Endothelial cell of umbilical vein (primary cell): ENCODE measurements around the gene ITPRIP. TPM values are rescaled to one million over a fixed set of nuclear protein-coding genes. Genes with fewer than 3 reads are reported as not detected.

Experiments used
- BruUV-seq: library from RNA; stranded (reverse); fragments of 400-500 nt; replicated peaks from 2 replicates; lab custom pipeline; 2021; lab: Mats Ljungman, UMichigan
- CTCF ChIA-PET: fragments of 300-600, 350-600 bp; sonication (Branson Sonifier 250); formaldehyde crosslinking; loops from one replicate; lab custom pipeline; 2021; ENCODE audit warnings: antibody characterized with exemption, inconsistent platforms; lab: Charles Lee
- POLR2A ChIA-PET: fragments of 300-600, 350-600 bp; sonication (Branson Sonifier 250); formaldehyde crosslinking; loops from one replicate; lab custom pipeline; 2021; ENCODE audit warnings: antibody characterized with exemption, inconsistent platforms; lab: Charles Lee
- DNase-seq: peaks from one replicate; pipeline ENCODE4 v3.0.0-alpha.2; 2011; ENCODE audit warnings: low read depth, low spot score
- FAIRE-seq: peaks from 2 replicates; lab custom pipeline; 2011; peaks lifted over from hg19 to GRCh38; lab: Jason Lieb, UNC
- H2AFZ ChIP-seq: 2 replicates; pipeline ENCODE4 v1.6.0; 2012; ENCODE audit warnings: low read depth, low read length, control low read depth, inconsistent platforms
- H3K27ac ChIP-seq: 2 replicates; pipeline ENCODE4 v1.5.1; 2011; ENCODE audit warnings: low read depth, mild to moderate bottlenecking, control low read depth, low read length, moderate library complexity; ENCODE audit not compliant: insufficient read depth
- H3K27me3 ChIP-seq, 2 experiments: 2 replicates each; pipeline versions ENCODE4 v1.6.0 to v1.6.1; 2011; ENCODE audit warnings: low read length in 2 of 2, mixed read lengths in 1 of 2; ENCODE audit not compliant: control insufficient read depth in 2 of 2, insufficient read depth in 2 of 2
- H3K36me3 ChIP-seq, 2 experiments: 2 replicates in 1 of 2; 3 replicates in 1 of 2; pipeline ENCODE4 v1.5.1; 2011; ENCODE audit warnings: low read length in 2 of 2, mild to moderate bottlenecking in 1 of 2, moderate library complexity in 1 of 2; ENCODE audit not compliant: control insufficient read depth in 2 of 2, insufficient read depth in 2 of 2; ENCODE audit errors: extremely low read depth in 1 of 2
- H3K4me1 ChIP-seq: 3 replicates; pipeline ENCODE4 v1.5.1; 2011; ENCODE audit warnings: mild to moderate bottlenecking, low read length; ENCODE audit not compliant: control insufficient read depth, insufficient read depth; ENCODE audit errors: extremely low read depth
- H3K4me2 ChIP-seq: 2 replicates; pipeline ENCODE4 v1.6.1; 2011; ENCODE audit warnings: low read length, control low read depth, mixed read lengths; ENCODE audit not compliant: insufficient read depth
- H3K4me3 ChIP-seq, 3 experiments: fragments of 200-600 bp in 1 of 3; sonication (generic), shearing (Covaris generic) in 1 of 3; replicated peaks in 1 of 3; 2 replicates each; pipeline ENCODE4 v1.5.1; 2011 to 2016; ENCODE audit warnings: control low read depth in 3 of 3, low read length in 3 of 3, mild to moderate bottlenecking in 2 of 3, inconsistent platforms in 1 of 3, low read depth in 1 of 3, moderate library complexity in 1 of 3; ENCODE audit not compliant: insufficient read depth in 1 of 3
- H3K79me2 ChIP-seq: 2 replicates; pipeline ENCODE4 v1.6.0; 2012; ENCODE audit warnings: low read length, inconsistent platforms; ENCODE audit not compliant: control insufficient read depth, insufficient read depth
- H3K9ac ChIP-seq: replicated peaks from 2 replicates; pipeline ENCODE3; 2011; ENCODE audit warnings: low read length, control low read depth; ENCODE audit not compliant: insufficient read depth; ENCODE audit errors: extremely low read depth
- H3K9me1 ChIP-seq: replicated peaks from 3 replicates; pipeline ENCODE4 v1.6.0; 2011; ENCODE audit warnings: mild to moderate bottlenecking, low read length; ENCODE audit not compliant: control insufficient read depth, insufficient read depth; ENCODE audit errors: extremely low read depth
- H3K9me3 ChIP-seq: replicated peaks from 2 replicates; pipeline ENCODE4 v1.5.1; 2012; ENCODE audit warnings: low read length, inconsistent platforms; ENCODE audit not compliant: control insufficient read depth, insufficient read depth
- H4K20me1 ChIP-seq: replicated peaks from 2 replicates; pipeline ENCODE3; 2011; ENCODE audit warnings: mild to moderate bottlenecking, low read length; ENCODE audit not compliant: control insufficient read depth, insufficient read depth; ENCODE audit errors: extremely low read depth
- EZH2 ChIP-seq: IDR thresholded peaks from 2 replicates; pipeline ENCODE4 v1.6.1; 2012; ENCODE audit warnings: borderline replicate concordance, low read depth, mild to moderate bottlenecking, moderate library complexity, low read length, inconsistent platforms; ENCODE audit not compliant: severe bottlenecking
- FOS ChIP-seq: IDR thresholded peaks from 2 replicates; pipeline ENCODE4 v1.6.1; 2011; ENCODE audit warnings: mild to moderate bottlenecking, low read length, moderate library complexity, borderline replicate concordance; ENCODE audit not compliant: insufficient read depth
- GATA2 ChIP-seq: IDR thresholded peaks from 2 replicates; pipeline ENCODE4 v1.7.0; 2011; ENCODE audit warnings: low read depth, mild to moderate bottlenecking, moderate library complexity, mixed read lengths, low read length; ENCODE audit not compliant: insufficient read length, insufficient read depth
- JUN ChIP-seq: IDR thresholded peaks from 2 replicates; pipeline ENCODE4 v1.6.1; 2011; ENCODE audit warnings: borderline replicate concordance, low read depth; ENCODE audit not compliant: insufficient read length, insufficient read depth
- MYC ChIP-seq: IDR thresholded peaks from one replicate; pipeline ENCODE4 v1.6.1; 2011; ENCODE audit warnings: mild to moderate bottlenecking, low read depth, low read length
- POLR2A ChIP-seq: IDR thresholded peaks from 2 replicates; pipeline ENCODE4 v1.6.1; 2012; ENCODE audit warnings: low read depth, mild to moderate bottlenecking, control low read depth, low read length
- POLR2AphosphoS5 ChIP-seq: IDR thresholded peaks from 2 replicates; pipeline ENCODE4 v1.6.1; 2012; ENCODE audit warnings: low read depth, mild to moderate bottlenecking, control low read depth, low read length, moderate library complexity; ENCODE audit not compliant: insufficient read depth
- dilution Hi-C: fragments of 300-500 bp; cut with MboI; formaldehyde crosslinking; loops from one replicate; pipeline ENCODE4 v1.15.0; 2019; ENCODE audit warnings: low sequenced_read_pairs; ENCODE audit not compliant: extremely low pct_ligation_motif_present
- intact Hi-C: fragments of 100-400 bp; cut with micrococcal nuclease; formaldehyde crosslinking; loops from one replicate; pipeline ENCODE4 v1.10.0; 2022
- polyA plus RNA-seq, 4 experiments: library from polyadenylated mRNA; depleted of rRNA in 3 of 4; stranded (reverse) in 3 of 4; unstranded in 1 of 4; fragments of >200 nt; gene quantifications; 2 replicates each; pipeline versions ENCODE4 v1.2.1 to v1.2.3, GENCODE V29; 2011 to 2012; ENCODE audit warnings: missing spikeins in 1 of 4
- total RNA-seq: library from RNA; stranded (reverse); gene quantifications from 2 replicates; pipeline ENCODE4 v1.2.3, GENCODE V29; 2021
- TF ChIP-seq, protein P1 (sequence below): IDR thresholded peaks from 2 replicates; pipeline ENCODE4 v1.6.1; 2011; ENCODE audit not compliant: insufficient read depth, insufficient read length
- TF ChIP-seq, protein P2 (sequence below), 2 donors: IDR thresholded peaks; 1 replicate in 1 of 2; 2 replicates in 1 of 2; pipeline ENCODE4 v1.5.1; 2011; ENCODE audit warnings: low read length in 2 of 2, mild to moderate bottlenecking in 2 of 2, moderate library complexity in 2 of 2, control low read depth in 1 of 2, inconsistent platforms in 1 of 2, low read depth in 1 of 2; ENCODE audit not compliant: insufficient read depth in 1 of 2; ENCODE audit errors: extremely low read depth in 1 of 2

Gene ITPRIP
- total and polyA plus RNA-seq, 2 donors (not counting 3 experiments of a cell fraction or from before 2014, with no cell fraction given): 31.4 to 33.2 TPM

DNA sequence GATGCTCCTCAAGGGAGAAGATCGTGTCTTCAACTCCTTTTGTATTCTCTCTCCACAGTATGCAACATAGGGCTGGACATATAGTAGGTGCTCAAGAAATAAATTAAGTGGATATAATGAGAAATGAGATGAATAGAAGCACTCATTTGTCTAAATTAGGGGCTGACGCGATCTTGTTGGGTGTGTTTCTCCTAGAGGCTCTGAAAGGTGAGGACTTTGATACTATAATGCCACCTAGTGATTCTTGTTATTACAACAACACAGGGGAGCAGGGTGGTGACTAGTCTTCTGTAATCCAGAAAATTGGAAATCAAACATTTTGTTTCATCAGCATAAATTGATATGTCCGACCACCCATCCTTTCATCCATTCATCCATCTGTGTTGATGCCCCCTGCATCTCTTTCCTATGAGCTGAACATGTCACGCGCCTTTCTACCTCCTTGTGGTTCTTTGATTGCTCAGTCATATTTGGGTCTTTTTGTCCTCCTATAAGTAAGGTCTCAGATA lies 11.9 kb upstream of the ITPRIP start:
- H3K36me3 ChIP-seq: no peaks in the 10 kb centered on the region
- H3K9ac ChIP-seq: no peak overlapping the region
- peak overlapping the region; percentile 52 for H2AFZ ChIP-seq
- no peaks in the 10 kb centered on the region for H3K9me1 ChIP-seq
- FAIRE-seq (peak; percentile 88), DNase-seq (peak; percentile 79)
- no peaks in the 10 kb centered on the region for H3K9me3 ChIP-seq
- ChIA-PET POLR2A (no interaction called here), CTCF (interaction anchor here (0.7 to 6.0 kb wide), 10 partner anchors 11 to 76 kb away, joined by 3 to 136 read pairs (median 11); partner anchors contain the start of gene ITPRIP)
- no peaks in the 10 kb centered on the region for H3K27me3 ChIP-seq
- BruUV-seq: no TSS peak
- H3K4me1 ChIP-seq: peaks cover 13% of the 10 kb centered on the region
- no peak for TF ChIP-seq FOS
- no peak for TF ChIP-seq POLR2AphosphoS5
- TF ChIP-seq, protein P1, sequence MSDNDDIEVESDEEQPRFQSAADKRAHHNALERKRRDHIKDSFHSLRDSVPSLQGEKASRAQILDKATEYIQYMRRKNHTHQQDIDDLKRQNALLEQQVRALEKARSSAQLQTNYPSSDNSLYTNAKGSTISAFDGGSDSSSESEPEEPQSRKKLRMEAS: no peak
- no peak for TF ChIP-seq POLR2A
- no peak for TF ChIP-seq EZH2
- TF ChIP-seq, protein P2, sequence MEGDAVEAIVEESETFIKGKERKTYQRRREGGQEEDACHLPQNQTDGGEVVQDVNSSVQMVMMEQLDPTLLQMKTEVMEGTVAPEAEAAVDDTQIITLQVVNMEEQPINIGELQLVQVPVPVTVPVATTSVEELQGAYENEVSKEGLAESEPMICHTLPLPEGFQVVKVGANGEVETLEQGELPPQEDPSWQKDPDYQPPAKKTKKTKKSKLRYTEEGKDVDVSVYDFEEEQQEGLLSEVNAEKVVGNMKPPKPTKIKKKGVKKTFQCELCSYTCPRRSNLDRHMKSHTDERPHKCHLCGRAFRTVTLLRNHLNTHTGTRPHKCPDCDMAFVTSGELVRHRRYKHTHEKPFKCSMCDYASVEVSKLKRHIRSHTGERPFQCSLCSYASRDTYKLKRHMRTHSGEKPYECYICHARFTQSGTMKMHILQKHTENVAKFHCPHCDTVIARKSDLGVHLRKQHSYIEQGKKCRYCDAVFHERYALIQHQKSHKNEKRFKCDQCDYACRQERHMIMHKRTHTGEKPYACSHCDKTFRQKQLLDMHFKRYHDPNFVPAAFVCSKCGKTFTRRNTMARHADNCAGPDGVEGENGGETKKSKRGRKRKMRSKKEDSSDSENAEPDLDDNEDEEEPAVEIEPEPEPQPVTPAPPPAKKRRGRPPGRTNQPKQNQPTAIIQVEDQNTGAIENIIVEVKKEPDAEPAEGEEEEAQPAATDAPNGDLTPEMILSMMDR (IDR thresholded peaks at IDR 0.05; ENCODE audit: extremely low read depth in 1 of 2, insufficient read depth in 1 of 2, low read depth in 1 of 2, low read length in 2 of 2): peak; percentile 42 to 52
- TF ChIP-seq GATA2: no peak
- no peak for TF ChIP-seq MYC
- TF ChIP-seq JUN: peak; percentile 22
- no peak overlapping the region for H3K27ac ChIP-seq
- H3K79me2 ChIP-seq: no peaks in the 10 kb centered on the region
- H4K20me1 ChIP-seq: no peaks in the 10 kb centered on the region
- no peak overlapping the region for H3K4me3 ChIP-seq
- H3K4me2 ChIP-seq: peak overlapping the region; percentile 13
- intact Hi-C loops: loop anchor here (1.0 kb wide), 5 partner anchors 11 to 305 kb away; no protein-coding TSS in a partner anchor
- dilution Hi-C loops: no loop called here
